Right lobe of liver (tissue), 6 donors: ENCODE measurements around the gene CDH15. TPM values are rescaled to one million over a fixed set of nuclear protein-coding genes. Genes with fewer than 3 reads are reported as not detected.
"Not testable (repeated sequence)": the region's sequence is repeated elsewhere in the genome, so short reads cannot be mapped to it uniquely, and the experiment has no call there.

Experiments
- ATAC-seq, 4 donors: fragments of 200-7000 bp; cut with Tn5 transposase; one replicate each; pipeline ENCODE4 v1.9.1; 2020; ENCODE audit warnings: mild to moderate bottlenecking in 4 of 4, moderate library complexity in 4 of 4
- DNase-seq, 3 donors: peaks; one replicate each; pipeline ENCODE4 v3.0.0-alpha.2; 2020
- H3K27ac ChIP-seq, 3 donors: fragments of 200-600 bp; one replicate each; pipeline ENCODE4 v1.8.0; 2022
- H3K27me3 ChIP-seq, 2 donors: fragments of 200-600 bp; one replicate each; pipeline ENCODE4 v1.8.0; 2022
- H3K36me3 ChIP-seq, 4 donors: fragments of 200-600 bp; sonication (generic) in 1 of 4; one replicate each; pipeline versions ENCODE4 v1.5.1 to v1.8.0; 2017 to 2022; ENCODE audit warnings: control low read depth in 1 of 4
- H3K4me1 ChIP-seq, 4 donors: fragments of 200-600 bp; sonication (generic) in 1 of 4; one replicate each; pipeline versions ENCODE4 v1.5.1 to v1.8.0; 2017 to 2022; ENCODE audit warnings: control low read depth in 1 of 4
- H3K4me3 ChIP-seq, 3 donors: fragments of 200-600 bp; one replicate each; pipeline ENCODE4 v1.8.0; 2022
- H3K9me3 ChIP-seq, 4 donors: fragments of 200-600 bp; sonication (generic) in 1 of 4; one replicate each; pipeline versions ENCODE4 v1.5.1 to v1.8.0; 2017 to 2022; ENCODE audit warnings: control low read depth in 1 of 4
- CTCF ChIP-seq, 4 donors: fragments of 200-600 bp in 3 of 4; fragments of 450-650 bp in 1 of 4; IDR thresholded peaks; one replicate each; pipeline versions ENCODE4 v1.5.1 to v1.8.0; 2016 to 2022; ENCODE audit warnings: antibody characterized with exemption in 4 of 4, mild to moderate bottlenecking in 2 of 4
- POLR2A ChIP-seq: fragments of 450-650 bp; IDR thresholded peaks from one replicate; pipeline ENCODE4 v1.6.1; 2017; ENCODE audit warnings: antibody characterized with exemption, mild to moderate bottlenecking
- WGBS: methylation state at CpG from one replicate; pipeline ENCODE4 v1.1.6; 2018; ENCODE audit warnings: low coverage, low lambda C conversion rate; ENCODE audit not compliant: insufficient coverage; ENCODE audit errors: missing lambda C conversion rate; 5-methylcytosine and 5-hydroxymethylcytosine counted together
- intact Hi-C, 2 donors: fragments of 100-400 bp; cut with DNase I; formaldehyde crosslinking; loops; one replicate each; pipeline versions ENCODE4 v1.11.2 to v1.14.1; 2022
- total RNA-seq, 6 experiments: library from RNA; depleted of rRNA in 2 of 6; stranded (reverse); fragments of >200 nt in 2 of 6; fragmentation: NEBNext Ultra II Directional in 3 of 6; extraction: Animal tissue kit (Norgen Biotek cat#: 25700) in 3 of 6; gene quantifications; one replicate each; pipeline versions ENCODE4 v1.1.0 to v1.2.4, GENCODE V29; 2016 to 2023
- donor health status: DM: no; HTN: yes; CAD: no.
- donor health status: DM: no; HTN: no; CAD: no.
- donor health status: DM: no; HTN: no; CAD: no.
- donor health status: DM: no; HTN: yes; CAD: no.
- donor health status: DM: no; HTN: yes; CAD: no.

The CDH15 gene
- total RNA-seq, 6 experiments from 2014 or later: 0.12 to 3.3 (median 0.15) TPM; not detected in 1

GRCh38 chr16:89242795-89243200, 71.2 kb downstream of the CDH15 start:
- Histone ChIP-seq H3K36me3 (no peaks in the 10 kb centered on the region), H3K27ac (no peak overlapping the region), H3K4me1 (peaks cover 0 to 10% (median 0%) of the 10 kb centered on the region in 4 donors), H3K27me3 (no peaks in the 10 kb centered on the region), H3K4me3 (no peak overlapping the region), H3K9me3 (no peaks in the 10 kb centered on the region)
- DNase-seq (no peak), ATAC-seq (no peak)
- 31% methylated on average over 5 of the region's 12 CpGs for WGBS
- TF ChIP-seq CTCF (IDR thresholded peaks at IDR 0.05) (no peak), POLR2A (no peak)
- intact Hi-C loops: no loop called here

GRCh38 chr16:89243664-89244063, 72.1 kb downstream of the CDH15 start:
- Histone ChIP-seq H3K27ac (no peak overlapping the region), H3K4me3 (no peak overlapping the region), H3K27me3 (no peaks in the 10 kb centered on the region), H3K4me1 (peaks cover 0 to 10% (median 0%) of the 10 kb centered on the region in 4 donors), H3K36me3 (no peaks in the 10 kb centered on the region), H3K9me3 (no peaks in the 10 kb centered on the region)
- 70% methylated on average over 5 of the region's 5 CpGs for WGBS
- TF ChIP-seq CTCF (IDR thresholded peaks at IDR 0.05) (no peak), POLR2A (no peak)
- DNase-seq (no peak), ATAC-seq (no peak)
- intact Hi-C loops: no loop called here

GRCh38 chr16:89244264-89244663, 72.7 kb downstream of the CDH15 start:
- intact Hi-C loops, H3K36me3 ChIP-seq, H3K4me3 ChIP-seq, ATAC-seq, DNase-seq, H3K9me3 ChIP-seq, H3K27me3 ChIP-seq, H3K27ac ChIP-seq: not testable (repeated sequence)
- 27% methylated on average over 10 of the region's 13 CpGs for WGBS
- peaks cover 0 to 10% (median 0%) of the 10 kb centered on the region in 4 donors for H3K4me1 ChIP-seq

GRCh38 chr16:89244754-89245153, 73.2 kb downstream of the CDH15 start:
- ATAC-seq (no peak), DNase-seq (no peak)
- 48% methylated on average over 5 of the region's 12 CpGs for WGBS
- H3K4me1 ChIP-seq: peaks cover 0 to 10% (median 0%) of the 10 kb centered on the region in 4 donors
- H3K36me3 ChIP-seq: no peaks in the 10 kb centered on the region
- no peaks in the 10 kb centered on the region for H3K27me3 ChIP-seq
- no peak overlapping the region for H3K27ac ChIP-seq
- intact Hi-C loops: no loop called here
- TF ChIP-seq POLR2A (no peak), CTCF (IDR thresholded peaks at IDR 0.05) (no peak)
- H3K9me3 ChIP-seq: no peaks in the 10 kb centered on the region
- H3K4me3 ChIP-seq: no peak overlapping the region

Other genes with a start within 250 kb of the CDH15 start
- 1 to 10 TPM; 2.5 to 9.8 (median 4.2) TPM for gene CBFA2T3, start 194.5 kb upstream of the CDH15 start, total RNA-seq
- gene ACSF3, start 77.9 kb upstream of the CDH15 start, total RNA-seq: 10 to 100 TPM; 20.2 to 33.6 (median 29.4) TPM
- 10 to 100 TPM in 2 of 6 experiments, 1 to 10 TPM in 1, under 1 TPM in 1, not detected in 2; 0.19 to 19.3 (median 6.8) TPM for gene SLC22A31, start 28.8 kb downstream of the CDH15 start, total RNA-seq
- gene ZNF778, start 46.0 kb downstream of the CDH15 start, total RNA-seq: 10 to 100 TPM in 1 of 6 experiments, 1 to 10 TPM in 5; 2.3 to 11.2 (median 3.1) TPM